AG08396 (cell line): ENCODE results near the gene CYB5A.
"Not testable (repeated sequence)": the region's sequence is repeated elsewhere in the genome, so short reads cannot be mapped to it uniquely, and the experiment has no call there.

Experiments
- DNase-seq: peaks from one replicate; pipeline ENCODE4 v3.0.0; 2012; ENCODE audit warnings: low spot score, mixed read lengths

The CYB5A gene

GRCh38 chr18:74291771-74292540 is at the start of gene CYB5A:
CYB5A (minus strand) TSS chr18:74291963; CDS start chr18:74291875, 88 bp downstream.
- DNase-seq = peak; percentile 100

GRCh38 chr18:74337912-74338309 is 46.1 kb upstream of the CYB5A start:
- DNase-seq = no peak

- no peak for DNase-seq
Measured at GRCh38 chr18:74337155-74337911, 45.6 kb upstream of the CYB5A start.

GRCh38 chr18:74336656-74337055 is 44.9 kb upstream of the CYB5A start:
- DNase-seq = no peak

- no peak for DNase-seq
Measured at GRCh38 chr18:74334242-74334893, 42.6 kb upstream of the CYB5A start.

GRCh38 chr18:74333091-74333490 is 41.3 kb upstream of the CYB5A start:
- DNase-seq = no peak

GRCh38 chr18:74331404-74331803 is 39.6 kb upstream of the CYB5A start:
- peak; percentile 30 for DNase-seq

GRCh38 chr18:74329688-74330205 is 38.0 kb upstream of the CYB5A start:
- no peak for DNase-seq

GRCh38 chr18:74328206-74328605 is 36.4 kb upstream of the CYB5A start:
- no peak for DNase-seq

- not testable (repeated sequence) for DNase-seq
Measured at GRCh38 chr18:74326791-74327190, 35.0 kb upstream of the CYB5A start.

GRCh38 chr18:74326231-74326630 is 34.5 kb upstream of the CYB5A start:
- no peak for DNase-seq

GRCh38 chr18:74316257-74317170 is 24.8 kb upstream of the CYB5A start:
- DNase-seq = peak; percentile 84

- DNase-seq = no peak
Measured at GRCh38 chr18:74315464-74316256, 23.9 kb upstream of the CYB5A start, which contains the start of gene C18orf63. C18orf63 (plus strand) TSS chr18:74315839; CDS start chr18:74317866, 2,027 bp downstream.

- no peak for DNase-seq
Measured at GRCh38 chr18:74314759-74315463, 23.1 kb upstream of the CYB5A start.

- DNase-seq = no peak
Measured at GRCh38 chr18:74311000-74311399, 19.2 kb upstream of the CYB5A start.

- DNase-seq = peak; percentile 36
Measured at GRCh38 chr18:74310411-74310810, 18.6 kb upstream of the CYB5A start.

- no peak for DNase-seq
Measured at GRCh38 chr18:74303936-74304335, 12.2 kb upstream of the CYB5A start.

- DNase-seq = no peak
Measured at GRCh38 chr18:74303306-74303705, 11.5 kb upstream of the CYB5A start.

- no peak for DNase-seq
Measured at GRCh38 chr18:74299746-74300145, 8.0 kb upstream of the CYB5A start.

- no peak for DNase-seq
Measured at GRCh38 chr18:74299162-74299561, 7.4 kb upstream of the CYB5A start.
